IMR-90 (cell line): ENCODE results near the gene EGF. TPM values are rescaled to one million over a fixed set of nuclear protein-coding genes. Genes with fewer than 3 reads are reported as not detected.

Experiments used
- ATAC-seq: fragments of 200-7000 bp; cut with Tn5 transposase; 2 replicates; pipeline ENCODE4 v1.9.1; 2020; ENCODE audit warnings: low read depth, mild to moderate bottlenecking, moderate library complexity
- BruUV-seq: library from RNA; stranded (reverse); fragments of 400-500 nt; replicated peaks from 2 replicates; lab custom pipeline; 2021; lab: Mats Ljungman, UMichigan
- CTCF ChIA-PET: fragments of 300-600 bp; formaldehyde crosslinking; extraction: SDS; loops from one replicate; lab custom pipeline; 2021; ENCODE audit warnings: antibody characterized with exemption; lab: Yijun Ruan, JAX
- POLR2A ChIA-PET: fragments of 300-600 bp; sonication (Branson Sonifier 250); formaldehyde crosslinking; loops from one replicate; lab custom pipeline; 2022; ENCODE audit warnings: antibody characterized with exemption; ENCODE audit not compliant: unreplicated experiment; lab: Charles Lee
- DNase-seq: peaks from one replicate; pipeline ENCODE4 v3.0.0; 2013
- H2AFZ ChIP-seq: replicated peaks from 2 replicates; pipeline ENCODE3; 2013; ENCODE audit warnings: low read length, mild to moderate bottlenecking; ENCODE audit not compliant: poor library complexity
- H2AK5ac ChIP-seq: 2 replicates; pipeline ENCODE4 v1.6.1; 2013; ENCODE audit warnings: low read depth, low read length, inconsistent platforms
- H2AK9ac ChIP-seq: replicated peaks from 2 replicates; pipeline ENCODE3; 2013; ENCODE audit warnings: mild to moderate bottlenecking, low read depth, low read length, moderate library complexity; ENCODE audit not compliant: poor library complexity
- H2BK120ac ChIP-seq: 2 replicates; pipeline ENCODE4 v1.6.1; 2013; ENCODE audit warnings: low read depth, low read length, inconsistent platforms
- H2BK15ac ChIP-seq: 3 replicates; pipeline ENCODE4 v1.6.1; 2013; ENCODE audit warnings: low read depth, low read length, inconsistent platforms
- H2BK20ac ChIP-seq: 2 replicates; pipeline ENCODE4 v1.6.1; 2013; ENCODE audit warnings: low read depth, mild to moderate bottlenecking, inconsistent platforms, low read length, moderate library complexity
- H2BK5ac ChIP-seq: 2 replicates; pipeline ENCODE4 v1.6.1; 2013; ENCODE audit warnings: mild to moderate bottlenecking, low read depth, low read length, inconsistent platforms; ENCODE audit not compliant: poor library complexity, severe bottlenecking
- H3K14ac ChIP-seq: replicated peaks from 2 replicates; pipeline ENCODE4 v1.6.1; 2013; ENCODE audit warnings: low read depth, low read length, inconsistent platforms
- H3K18ac ChIP-seq: 2 replicates; pipeline ENCODE4 v1.6.1; 2013; ENCODE audit warnings: low read depth, low read length, control low read depth
- H3K23ac ChIP-seq: 2 replicates; pipeline ENCODE4 v1.6.1; 2013; ENCODE audit warnings: low read depth, low read length, inconsistent platforms
- H3K27ac ChIP-seq: 2 replicates; pipeline ENCODE4 v1.5.1; 2013; ENCODE audit warnings: mild to moderate bottlenecking, control low read depth, low read length; ENCODE audit not compliant: insufficient read depth
- H3K27me3 ChIP-seq: 2 replicates; pipeline ENCODE4 v1.6.1; 2013; ENCODE audit warnings: low read length; ENCODE audit not compliant: control insufficient read depth, insufficient read depth
- H3K36me3 ChIP-seq: 2 replicates; pipeline ENCODE4 v1.6.1; 2013; ENCODE audit warnings: low read length, mixed read lengths; ENCODE audit not compliant: control insufficient read depth, insufficient read depth
- H3K4ac ChIP-seq: 2 replicates; pipeline ENCODE4 v1.6.1; 2013; ENCODE audit warnings: low read depth, low read length, inconsistent platforms
- H3K4me1 ChIP-seq: 2 replicates; pipeline ENCODE4 v1.6.1; 2013; ENCODE audit warnings: low read length, mixed read lengths; ENCODE audit not compliant: control insufficient read depth, insufficient read depth
- H3K4me2 ChIP-seq: 2 replicates; pipeline ENCODE4 v1.6.1; 2013; ENCODE audit warnings: low read depth, mild to moderate bottlenecking, control low read depth, low read length, moderate library complexity
- H3K4me3 ChIP-seq: 2 replicates; pipeline ENCODE4 v1.5.1; 2013; ENCODE audit warnings: low read depth, mild to moderate bottlenecking, control low read depth, low read length, moderate library complexity; ENCODE audit not compliant: insufficient read depth
- H3K56ac ChIP-seq: 2 replicates; pipeline ENCODE4 v1.6.1; 2013; ENCODE audit warnings: low read length, inconsistent platforms; ENCODE audit not compliant: insufficient read depth; ENCODE audit errors: extremely low read depth
- H3K79me1 ChIP-seq, 2 experiments: 2 replicates each; pipeline ENCODE4 v1.6.1; 2013; ENCODE audit warnings: low read length in 2 of 2, inconsistent platforms in 1 of 2, low read depth in 1 of 2
- H3K9ac ChIP-seq: 2 replicates; pipeline ENCODE4 v1.6.1; 2013; ENCODE audit warnings: low read depth, low read length, control low read depth
- H3K9me1 ChIP-seq: 2 replicates; pipeline ENCODE4 v1.6.1; 2013; ENCODE audit warnings: low read length, inconsistent platforms; ENCODE audit not compliant: insufficient read depth
- H3K9me3 ChIP-seq: 2 replicates; pipeline ENCODE4 v1.6.1; 2013; ENCODE audit warnings: low read length; ENCODE audit not compliant: control insufficient read depth, insufficient read depth
- H4K20me1 ChIP-seq: 2 replicates; pipeline ENCODE4 v1.6.1; 2013; ENCODE audit warnings: low read length, inconsistent platforms; ENCODE audit not compliant: insufficient read depth
- H4K5ac ChIP-seq: 2 replicates; pipeline ENCODE4 v1.6.1; 2013; ENCODE audit warnings: mild to moderate bottlenecking, low read depth, low read length, control low read depth
- H4K8ac ChIP-seq, 2 experiments: 2 replicates each; pipeline ENCODE4 v1.6.1; 2013; ENCODE audit warnings: low read depth in 2 of 2, low read length in 2 of 2, control low read depth in 1 of 2, inconsistent platforms in 1 of 2
- H4K91ac ChIP-seq: 2 replicates; pipeline ENCODE4 v1.6.1; 2013; ENCODE audit warnings: low read depth, low read length, inconsistent platforms; ENCODE audit not compliant: insufficient read depth
- CEBPB ChIP-seq: IDR thresholded peaks from 2 replicates; pipeline ENCODE4 v1.6.1; 2012; ENCODE audit warnings: low read depth, low read length, improper control_type of control experiment
- CHD1 ChIP-seq: IDR thresholded peaks from 2 replicates; pipeline ENCODE4 v1.6.1; 2012; ENCODE audit warnings: low read depth, low read length, improper control_type of control experiment
- CTCF ChIP-seq: conservative IDR thresholded peaks from 2 replicates; pipeline ENCODE4 v1.5.1; 2012; ENCODE audit warnings: mild to moderate bottlenecking, low read depth, low read length, improper control_type of control experiment
- ELK1 ChIP-seq: fragments of 150-350 bp; IDR thresholded peaks from 2 replicates; pipeline ENCODE4 v1.6.1; 2016; ENCODE audit warnings: low read depth, mild to moderate bottlenecking, low read length, moderate library complexity, borderline replicate concordance
- FOS ChIP-seq: fragments of 150-350 bp; IDR thresholded peaks from 2 replicates; pipeline ENCODE4 v1.6.1; 2016; ENCODE audit warnings: low read depth, low read length
- MAFK ChIP-seq: IDR thresholded peaks from 2 replicates; pipeline ENCODE4 v1.6.1; 2012; ENCODE audit warnings: low read depth, low read length, improper control_type of control experiment
- MXI1 ChIP-seq: IDR thresholded peaks from 2 replicates; pipeline ENCODE4 v1.6.1; 2012; ENCODE audit warnings: low read depth, mild to moderate bottlenecking, low read length, moderate library complexity, borderline replicate concordance
- NFE2L2 ChIP-seq: fragments of 150-350 bp; IDR thresholded peaks from 2 replicates; pipeline ENCODE4 v1.6.1; 2016; ENCODE audit warnings: low read depth, mild to moderate bottlenecking, low read length
- POLR2A ChIP-seq: IDR thresholded peaks from 2 replicates; pipeline ENCODE4 v1.6.1; 2012; ENCODE audit warnings: mild to moderate bottlenecking, low read depth, low read length
- RAD21 ChIP-seq: IDR thresholded peaks from 2 replicates; pipeline ENCODE4 v1.6.1; 2012; ENCODE audit warnings: low read length, improper control_type of control experiment
- RFX5 ChIP-seq: IDR thresholded peaks from 2 replicates; pipeline ENCODE4 v1.8.0; 2012; ENCODE audit warnings: low read depth, mild to moderate bottlenecking, low read length, moderate library complexity
- SMC3 ChIP-seq: fragments of 150-350 bp; IDR thresholded peaks from 2 replicates; pipeline ENCODE4 v1.6.1; 2016; ENCODE audit warnings: low read depth, mild to moderate bottlenecking, antibody characterized with exemption, low read length, moderate library complexity
- USF2 ChIP-seq: fragments of 150-350 bp; IDR thresholded peaks from 2 replicates; pipeline ENCODE4 v1.6.1; 2017; ENCODE audit warnings: mild to moderate bottlenecking, antibody characterized with exemption, low read length, low read depth
- WGBS, 2 experiments: methylation state at CpG; one replicate each; pipeline versions ENCODE4 v1.1.5 to v1.1.7; 2013; ENCODE audit warnings: missing lambda C conversion rate in 2 of 2; ENCODE audit not compliant: insufficient read length in 1 of 2; ENCODE audit errors: extremely low coverage in 2 of 2; 5-methylcytosine and 5-hydroxymethylcytosine counted together
- dilution Hi-C: fragments of 300-500 bp; cut with HindIII; formaldehyde crosslinking; loops from one replicate; pipeline ENCODE4 v1.14.3; 2018; ENCODE audit warnings: low sequenced_read_pairs; ENCODE audit not compliant: unreplicated experiment
- in situ Hi-C: fragments of 300-500 bp; cut with MboI; formaldehyde crosslinking; loops from 3 replicates; pipeline ENCODE4 v1.14.3; 2019; ENCODE audit warnings: low sequenced_read_pairs, inconsistent platforms, mixed read lengths
- intact Hi-C: fragments of 100-400 bp; cut with micrococcal nuclease; formaldehyde crosslinking; loops from 2 replicates; pipeline ENCODE4 v1.10.0; 2022
- polyA plus RNA-seq, 3 experiments: library from polyadenylated mRNA; depleted of rRNA; stranded (reverse); fragments of >200 nt; gene quantifications; 2 replicates each; pipeline ENCODE4 v1.2.3, GENCODE V29; 2012; ENCODE audit warnings: low replicate concordance in 1 of 3
- total RNA-seq: library from RNA; depleted of rRNA; stranded (reverse); fragments of >200 nt; gene quantifications from 2 replicates; pipeline ENCODE4 v1.2.3, GENCODE V29; 2012

The EGF gene
- total and polyA plus RNA-seq, 2 of the 4 experiments (the other 2 are of a cell fraction) = 1.7 to 2.2 TPM

GRCh38 chr4:110034026-110034393 lies 121.3 kb downstream of the EGF start:
- Histone ChIP-seq H3K56ac (no peak overlapping the region), H3K18ac (no peak overlapping the region), H4K91ac (no peak overlapping the region), H2BK20ac (no peak overlapping the region), H4K8ac (no peak overlapping the region), H2BK5ac (no peak overlapping the region), H3K9me3 (peaks cover 2% of the 10 kb centered on the region; the same call in 1 of the 2 replicates), H2BK120ac (no peak overlapping the region), H3K27me3 (peaks cover 5% of the 10 kb centered on the region), H4K5ac (no peak overlapping the region), H3K36me3 (no peaks in the 10 kb centered on the region), H3K27ac (no peak overlapping the region), H3K4me3 (no peak overlapping the region), H2BK15ac (no peak overlapping the region), H3K4me2 (no peak overlapping the region), H3K23ac (no peak overlapping the region), H3K79me1 (no peaks in the 10 kb centered on the region), H4K20me1 (no peaks in the 10 kb centered on the region), H3K9ac (no peak overlapping the region), H2AFZ (no peak overlapping the region), H3K14ac (no peak overlapping the region), H2AK9ac (no peak overlapping the region), H2AK5ac (no peak overlapping the region), H3K9me1 (no peaks in the 10 kb centered on the region), H3K4ac (no peak overlapping the region), H3K4me1 (no peaks in the 10 kb centered on the region)
- intact Hi-C loops (no loop called here), in situ Hi-C loops (no loop called here), dilution Hi-C loops (no loop called here)
- POLR2A ChIA-PET = no interaction called here
- DNase-seq = no peak
- TF ChIP-seq USF2 = no peak
- TF ChIP-seq FOS = no peak
- TF ChIP-seq MXI1 = no peak
- TF ChIP-seq MAFK = no peak
- TF ChIP-seq NFE2L2 = no peak
- no peak for TF ChIP-seq ELK1
- no peak for TF ChIP-seq SMC3
- no peak for TF ChIP-seq RAD21
- no peak for TF ChIP-seq CEBPB
- no peak for TF ChIP-seq POLR2A
- TF ChIP-seq CHD1 = no peak
- no peak for TF ChIP-seq CTCF
- no peak for TF ChIP-seq RFX5
- WGBS, 2 experiments = no CpG with 5 or more reads among the region's 3 CpGs
- CTCF ChIA-PET = no interaction called here
- no peak for ATAC-seq
- BruUV-seq = no TSS peak
